K562 (cell line): ENCODE data around the gene EPHB6. TPM values are rescaled to one million over a fixed set of nuclear protein-coding genes. Genes with fewer than 3 reads are reported as not detected.

Experiments
- ATAC-seq: fragments of 200-7000 bp; cut with Tn5 transposase; 3 replicates; pipeline ENCODE4 v1.9.1; 2020; ENCODE audit warnings: moderate library complexity
- BruUV-seq: library from RNA; stranded (reverse); fragments of 400-500 nt; replicated peaks from 2 replicates; lab custom pipeline; 2021; lab: Mats Ljungman, UMichigan
- CTCF ChIA-PET: fragments of 300-600 bp; formaldehyde crosslinking; extraction: SDS; loops from one replicate; lab custom pipeline; 2021; ENCODE audit warnings: low intra/inter-chr PET ratio; lab: Yijun Ruan, JAX
- POLR2A ChIA-PET: fragments of 300-600, 350-650 bp; sonication (Branson Sonifier 250); formaldehyde crosslinking; extraction: SDS; loops from one replicate; lab custom pipeline; 2021; ENCODE audit warnings: antibody characterized with exemption, inconsistent platforms; lab: Yijun Ruan, JAX
- DNase-seq, 4 experiments: peaks; one replicate each; pipeline versions ENCODE4 v3.0.0 to v3.0.0-alpha.2; 2011 to 2018; ENCODE audit warnings: low spot score in 3 of 4, mixed read lengths in 3 of 4; ENCODE audit errors: extremely low read depth in 1 of 4
- FAIRE-seq: peaks from 2 replicates; lab custom pipeline; 2011; peaks lifted over from hg19 to GRCh38; lab: Jason Lieb, UNC
- H2AFZ ChIP-seq: 2 replicates; pipeline ENCODE4 v1.6.0; 2011; ENCODE audit warnings: low read depth, low read length, control low read depth, inconsistent platforms
- H3K27ac ChIP-seq: fragments of 200-600 bp; 3 replicates; pipeline ENCODE4 v1.8.0; 2011; ENCODE audit warnings: low read depth, mild to moderate bottlenecking, control low read depth, inconsistent platforms, low read length, moderate library complexity, mixed read lengths; ENCODE audit errors: extremely low read depth
- H3K27me3 ChIP-seq, 2 experiments: fragments of 300-600 bp in 1 of 2; 2 replicates in 1 of 2; 3 replicates in 1 of 2; pipeline versions ENCODE4 v1.6.0 to v1.8.0; 2011; ENCODE audit warnings: inconsistent platforms in 2 of 2, low read length in 2 of 2, mild to moderate bottlenecking in 1 of 2, mixed read lengths in 1 of 2, moderate library complexity in 1 of 2; ENCODE audit not compliant: control insufficient read depth in 2 of 2, insufficient read depth in 2 of 2
- H3K36me3 ChIP-seq: fragments of 300-600 bp; 3 replicates; pipeline ENCODE4 v1.8.0; 2011; ENCODE audit warnings: mild to moderate bottlenecking, low read length, inconsistent platforms; ENCODE audit not compliant: control insufficient read depth, insufficient read depth
- H3K4me1 ChIP-seq, 2 experiments: fragments of 200-600 bp in 1 of 2; replicated peaks in 1 of 2; 2 replicates in 1 of 2; 3 replicates in 1 of 2; pipeline versions ENCODE4 v1.5.1 to v1.8.0; 2011; ENCODE audit warnings: inconsistent platforms in 2 of 2, low read length in 2 of 2, mild to moderate bottlenecking in 1 of 2, mixed read lengths in 1 of 2, moderate library complexity in 1 of 2; ENCODE audit not compliant: control insufficient read depth in 2 of 2, insufficient read depth in 2 of 2
- H3K4me2 ChIP-seq: 2 replicates; pipeline ENCODE4 v1.6.1; 2011; ENCODE audit warnings: low read length, control low read depth, inconsistent platforms, mixed read lengths; ENCODE audit not compliant: insufficient read depth
- H3K4me3 ChIP-seq: fragments of 200-600 bp; sonication (generic), shearing (Covaris generic); 2 replicates; pipeline ENCODE4 v1.5.1; 2016; ENCODE audit warnings: control low read depth, inconsistent platforms
- H3K79me2 ChIP-seq: fragments of 200-600 bp; 3 replicates; pipeline ENCODE4 v1.8.0; 2011; ENCODE audit warnings: low read length, inconsistent platforms; ENCODE audit not compliant: control insufficient read depth, insufficient read depth
- H3K9ac ChIP-seq, 2 experiments: 2 replicates each; pipeline versions ENCODE4 v1.6.0 to v1.6.1; 2011; ENCODE audit warnings: low read depth in 2 of 2, low read length in 2 of 2, control low read depth in 1 of 2, inconsistent platforms in 1 of 2, mild to moderate bottlenecking in 1 of 2, mixed read lengths in 1 of 2; ENCODE audit not compliant: insufficient read depth in 1 of 2
- H3K9me1 ChIP-seq: one replicate; pipeline ENCODE4 v1.6.0; 2011; ENCODE audit warnings: inconsistent platforms, mild to moderate bottlenecking, low read length, moderate library complexity; ENCODE audit not compliant: control insufficient read depth, insufficient read depth
- H3K9me3 ChIP-seq: replicated peaks from 2 replicates; pipeline ENCODE4 v1.5.1; 2011; ENCODE audit warnings: low read depth, low read length, inconsistent platforms; ENCODE audit not compliant: control insufficient read depth, insufficient read depth
- H4K20me1 ChIP-seq: replicated peaks from 2 replicates; pipeline ENCODE4 v1.6.1; 2011; ENCODE audit warnings: low read length, inconsistent platforms, mixed read lengths; ENCODE audit not compliant: control insufficient read depth, insufficient read depth
- CREBBP ChIP-seq: IDR thresholded peaks from one replicate; pipeline ENCODE4 v1.6.1; 2012; ENCODE audit warnings: low read depth, mild to moderate bottlenecking, control low read depth, inconsistent platforms, low read length
- DPF2 ChIP-seq: fragments of 450-650 bp; IDR thresholded peaks from 2 replicates; pipeline ENCODE4 v1.6.1; 2016
- GTF2E2 ChIP-seq: fragments of 200-800 bp; sonication (Bioruptor generic); IDR thresholded peaks from 2 replicates; pipeline ENCODE4 v1.6.1; 2016; ENCODE audit warnings: missing genetic modification characterization, missing compliant biosample characterization
- MEIS2 ChIP-seq: fragments of 450-650 bp; IDR thresholded peaks from 2 replicates; pipeline ENCODE4 v1.6.1; 2014; ENCODE audit warnings: mild to moderate bottlenecking; ENCODE audit not compliant: partially characterized antibody
- MYC ChIP-seq, 2 experiments: fragments of 250-450 bp in 1 of 2; sonication (Bioruptor Pico) in 1 of 2; IDR thresholded peaks; 2 replicates each; pipeline versions ENCODE4 v1.5.1 to v1.6.1; 2012 to 2021; ENCODE audit warnings: low read depth in 2 of 2, borderline replicate concordance in 1 of 2, improper control_type of control experiment in 1 of 2, low read length in 1 of 2, mild to moderate bottlenecking in 1 of 2, moderate library complexity in 1 of 2
- POLR2A ChIP-seq: fragments of 450-650 bp; conservative IDR thresholded peaks from 2 replicates; pipeline ENCODE4 v1.6.1; 2016
- POLR2G ChIP-seq: fragments of 200-400 bp; formaldehyde crosslinking; IDR thresholded peaks from 2 replicates; pipeline ENCODE4 v1.6.1; 2017; ENCODE audit warnings: low read depth, mild to moderate bottlenecking, antibody characterized with exemption, low read length, moderate library complexity
- POLR3G ChIP-seq: IDR thresholded peaks from 2 replicates; pipeline ENCODE4 v1.6.1; 2011; ENCODE audit not compliant: insufficient read length, insufficient replicate concordance; ENCODE audit errors: extremely low read depth
- RFX7 ChIP-seq: fragments of 250-450 bp; sonication (Bioruptor Pico); IDR thresholded peaks from 2 replicates; pipeline ENCODE4 v1.5.1; 2021; ENCODE audit warnings: mild to moderate bottlenecking
- RUNX1 ChIP-seq: sonication (generic); IDR thresholded peaks from 2 replicates; pipeline ENCODE4 v1.6.1; 2016; ENCODE audit warnings: antibody characterized with exemption, low read depth
- SOX6 ChIP-seq: fragments of 450-650 bp; IDR thresholded peaks from 2 replicates; pipeline ENCODE4 v1.6.1; 2014; ENCODE audit warnings: mild to moderate bottlenecking
- ZNF3 ChIP-seq: fragments of 250-450 bp; sonication (Bioruptor Pico); IDR thresholded peaks from 2 replicates; pipeline ENCODE4 v1.5.0; 2021; ENCODE audit warnings: mild to moderate bottlenecking, moderate library complexity
- ZNF695 ChIP-seq: fragments of 450-650 bp; formaldehyde crosslinking; IDR thresholded peaks from 2 replicates; pipeline ENCODE4 v1.4.0; 2020; ENCODE audit warnings: mild to moderate bottlenecking, moderate library complexity
- WGBS: fragments of 100-300 bp; shearing (Covaris generic); methylation state at CpG from one replicate; pipeline ENCODE4 v1.1.6; 2016; ENCODE audit warnings: low coverage, mixed read lengths; ENCODE audit not compliant: insufficient coverage; ENCODE audit errors: missing lambda C conversion rate; 5-methylcytosine and 5-hydroxymethylcytosine counted together
- in situ Hi-C: fragments of 300-500 bp; cut with MboI; formaldehyde crosslinking; loops from 4 replicates; pipeline ENCODE4 v1.15.0; 2018; ENCODE audit warnings: inconsistent platforms, mixed read lengths
- intact Hi-C: fragments of 100-400 bp; cut with micrococcal nuclease; formaldehyde crosslinking; loops from 2 replicates; pipeline ENCODE4 v1.14.2; 2022
- polyA plus RNA-seq, 8 experiments: library from polyadenylated mRNA; depleted of rRNA in 4 of 8; stranded (reverse) in 5 of 8; unstranded in 3 of 8; fragments of >200 nt; fragmentation: Nextera tagmentation in 2 of 8; fragmentation: Illumina TruSeq in 1 of 8; extraction: Ambion mirVana in 2 of 8; extraction: Trizol in 1 of 8; gene quantifications; 2 replicates each; pipeline versions ENCODE4 v1.2.1 to v1.2.3, GENCODE V29; 2011 to 2014; ENCODE audit warnings: inconsistent platforms in 1 of 8, missing spikeins in 1 of 8
- total RNA-seq, 7 experiments: library from RNA; depleted of rRNA in 6 of 7; stranded (reverse); fragments of >200 nt in 6 of 7; fragmentation: Illumina TruSeq in 2 of 7; extraction: Trizol in 2 of 7; gene quantifications; 2 replicates each; pipeline versions ENCODE4 v1.2.1 to v1.2.3, GENCODE V29; 2011 to 2021; ENCODE audit warnings: low replicate concordance in 1 of 7
- TF ChIP-seq, protein P1 (sequence below): fragments of 250-450 bp; sonication (Bioruptor Pico); IDR thresholded peaks from 2 replicates; pipeline ENCODE4 v1.5.0; 2020; ENCODE audit warnings: mild to moderate bottlenecking
- TF ChIP-seq, protein P2 (sequence below): sonication (generic); formaldehyde crosslinking; IDR thresholded peaks from 2 replicates; pipeline ENCODE4 v1.8.0; 2022; ENCODE audit warnings: missing genetic modification reagents, mild to moderate bottlenecking, borderline replicate concordance

The EPHB6 gene
- total and polyA plus RNA-seq, 9 of the 15 experiments (the other 6 are each of a cell fraction or from before 2014, with no cell fraction given): 1.4 to 123 (median 7.6) TPM

GRCh38 chr7:142917447-142917846, 62.6 kb downstream of the EPHB6 start (continued):
- TF ChIP-seq POLR2G: no peak
- TF ChIP-seq, protein P1, sequence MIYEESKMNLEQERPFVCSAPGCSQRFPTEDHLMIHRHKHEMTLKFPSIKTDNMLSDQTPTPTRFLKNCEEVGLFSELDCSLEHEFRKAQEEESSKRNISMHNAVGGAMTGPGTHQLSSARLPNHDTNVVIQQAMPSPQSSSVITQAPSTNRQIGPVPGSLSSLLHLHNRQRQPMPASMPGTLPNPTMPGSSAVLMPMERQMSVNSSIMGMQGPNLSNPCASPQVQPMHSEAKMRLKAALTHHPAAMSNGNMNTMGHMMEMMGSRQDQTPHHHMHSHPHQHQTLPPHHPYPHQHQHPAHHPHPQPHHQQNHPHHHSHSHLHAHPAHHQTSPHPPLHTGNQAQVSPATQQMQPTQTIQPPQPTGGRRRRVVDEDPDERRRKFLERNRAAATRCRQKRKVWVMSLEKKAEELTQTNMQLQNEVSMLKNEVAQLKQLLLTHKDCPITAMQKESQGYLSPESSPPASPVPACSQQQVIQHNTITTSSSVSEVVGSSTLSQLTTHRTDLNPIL: no peak
- no peak for TF ChIP-seq ZNF3 (CRISPR knock-in tag)
- no peak for TF ChIP-seq CREBBP
- no peak for TF ChIP-seq SOX6

GRCh38 chr7:142918901-142919300, 64.0 kb downstream of the EPHB6 start:
- POLR2A ChIA-PET: interaction anchor here (0.8 kb wide), 1 partner anchor 406 kb away, joined by 3 read pairs; no protein-coding TSS in a partner anchor
- no peak for DNase-seq
- CTCF ChIA-PET: no interaction called here
- H3K9ac ChIP-seq: no peak overlapping the region
- no peak overlapping the region for H3K27ac ChIP-seq
- no peaks in the 10 kb centered on the region for H4K20me1 ChIP-seq
- peaks cover 13 to 42% of the 10 kb centered on the region in 2 experiments; a peak in 4 of 5 replicates for H3K27me3 ChIP-seq
- no peak overlapping the region for H3K4me3 ChIP-seq
- TF ChIP-seq POLR3G (no peak), MEIS2 (no peak), RUNX1 (no peak), POLR2G (no peak), MYC (IDR thresholded peaks at IDR 0.05; ENCODE audit: low read depth, low read length) (no peak), MYC (CRISPR knock-in tag; IDR thresholded peaks at IDR 0.05; ENCODE audit: borderline replicate concordance, low read depth) (no peak), ZNF695 (no peak), POLR2A (no peak), DPF2 (no peak), RFX7 (CRISPR knock-in tag) (no peak), GTF2E2 (tag) (no peak)
- TF ChIP-seq, protein P2, sequence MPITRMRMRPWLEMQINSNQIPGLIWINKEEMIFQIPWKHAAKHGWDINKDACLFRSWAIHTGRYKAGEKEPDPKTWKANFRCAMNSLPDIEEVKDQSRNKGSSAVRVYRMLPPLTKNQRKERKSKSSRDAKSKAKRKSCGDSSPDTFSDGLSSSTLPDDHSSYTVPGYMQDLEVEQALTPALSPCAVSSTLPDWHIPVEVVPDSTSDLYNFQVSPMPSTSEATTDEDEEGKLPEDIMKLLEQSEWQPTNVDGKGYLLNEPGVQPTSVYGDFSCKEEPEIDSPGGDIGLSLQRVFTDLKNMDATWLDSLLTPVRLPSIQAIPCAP (CRISPR knock-in tag): no peak
- H3K4me1 ChIP-seq: no peaks in the 10 kb centered on the region
- no peaks in the 10 kb centered on the region for H3K9me3 ChIP-seq
- intact Hi-C loops (no loop called here), in situ Hi-C loops (no loop called here)
- 0% methylated on average over 2 of the region's 2 CpGs for whole genome bisulfite sequencing
- H3K79me2 ChIP-seq: no peaks in the 10 kb centered on the region
- H3K9me1 ChIP-seq: no peaks in the 10 kb centered on the region
- FAIRE-seq: no peak
- no TSS peak for BruUV-seq
- no peak for ATAC-seq
- no peak overlapping the region for H2AFZ ChIP-seq
- no peak overlapping the region for H3K4me2 ChIP-seq
- H3K36me3 ChIP-seq: no peaks in the 10 kb centered on the region
